Muscle of arm (tissue), 12 donors: Measurements from ENCODE around the gene CEP44. TPM values are rescaled to one million over a fixed set of nuclear protein-coding genes. Genes with fewer than 3 reads are reported as not detected.
"Not testable (repeated sequence)": the region's sequence is repeated elsewhere in the genome, so short reads cannot be mapped to it uniquely, and the experiment has no call there.

Experiments used
- DNase-seq: peaks from one replicate; pipeline ENCODE4 v3.0.0-alpha.2; 2013
- polyA plus RNA-seq, 12 donors: library from polyadenylated mRNA; unstranded; fragments of 120-200 nt; gene quantifications; one replicate each; pipeline ENCODE4 v1.2.1, GENCODE V29; 2013; ENCODE audit not compliant: insufficient read length in 12 of 12

The CEP44 gene
- polyA plus RNA-seq, 12 donors: 10.1 to 25.8 (median 17.1) TPM; not detected in 1

DNA sequence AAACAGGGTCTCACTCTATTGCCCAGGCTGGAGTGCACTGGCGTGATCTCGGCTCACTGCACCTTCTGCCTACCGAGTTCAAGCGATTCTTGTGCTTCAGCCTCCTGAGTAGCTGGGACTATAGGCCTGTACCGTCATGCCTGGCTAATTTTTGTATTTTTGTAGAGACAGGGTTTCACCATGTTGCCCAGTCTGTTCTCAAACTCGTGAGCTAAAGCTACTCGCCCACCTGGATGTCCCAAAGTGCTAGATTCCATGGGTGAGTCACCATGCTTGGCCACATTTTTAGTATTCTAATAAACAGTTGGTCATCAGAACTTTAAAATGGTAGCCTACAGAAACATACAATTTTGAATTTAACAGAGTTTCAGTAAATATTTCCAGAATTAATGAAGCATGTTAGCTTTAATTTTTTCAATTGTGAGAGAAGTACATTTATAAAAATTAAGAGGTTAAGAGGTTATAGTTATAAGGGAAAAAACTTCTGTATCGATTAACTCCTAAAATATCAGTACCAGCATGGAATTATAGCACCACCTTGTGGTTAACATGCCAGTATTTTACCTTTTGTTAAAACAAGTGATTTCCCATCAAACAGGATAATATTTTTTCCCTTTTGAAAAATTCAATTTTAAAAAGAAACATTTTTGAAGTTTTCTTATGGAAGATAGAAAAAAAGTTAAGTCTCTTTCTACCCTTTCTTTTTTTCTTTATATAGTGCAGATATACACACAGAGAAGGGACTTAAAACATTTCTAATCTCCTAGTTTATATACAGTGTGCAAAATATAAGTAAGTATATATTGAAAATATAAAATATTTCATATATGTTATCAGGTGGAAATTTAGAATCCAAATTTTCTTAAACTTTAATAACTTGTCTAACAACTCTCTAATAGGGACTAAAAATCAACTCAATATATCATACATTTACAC lies 35.4 kb downstream of the CEP44 start:
- DNase-seq: peak; percentile 14

GRCh38 chr4:174320494-174321199 lies 36.9 kb downstream of the CEP44 start:
- no peak for DNase-seq

GRCh38 chr4:174324236-174324635 lies 40.5 kb downstream of the CEP44 start:
- DNase-seq: no peak

GRCh38 chr4:174324725-174325124 lies 41.0 kb downstream of the CEP44 start:
- DNase-seq: no peak

DNA sequence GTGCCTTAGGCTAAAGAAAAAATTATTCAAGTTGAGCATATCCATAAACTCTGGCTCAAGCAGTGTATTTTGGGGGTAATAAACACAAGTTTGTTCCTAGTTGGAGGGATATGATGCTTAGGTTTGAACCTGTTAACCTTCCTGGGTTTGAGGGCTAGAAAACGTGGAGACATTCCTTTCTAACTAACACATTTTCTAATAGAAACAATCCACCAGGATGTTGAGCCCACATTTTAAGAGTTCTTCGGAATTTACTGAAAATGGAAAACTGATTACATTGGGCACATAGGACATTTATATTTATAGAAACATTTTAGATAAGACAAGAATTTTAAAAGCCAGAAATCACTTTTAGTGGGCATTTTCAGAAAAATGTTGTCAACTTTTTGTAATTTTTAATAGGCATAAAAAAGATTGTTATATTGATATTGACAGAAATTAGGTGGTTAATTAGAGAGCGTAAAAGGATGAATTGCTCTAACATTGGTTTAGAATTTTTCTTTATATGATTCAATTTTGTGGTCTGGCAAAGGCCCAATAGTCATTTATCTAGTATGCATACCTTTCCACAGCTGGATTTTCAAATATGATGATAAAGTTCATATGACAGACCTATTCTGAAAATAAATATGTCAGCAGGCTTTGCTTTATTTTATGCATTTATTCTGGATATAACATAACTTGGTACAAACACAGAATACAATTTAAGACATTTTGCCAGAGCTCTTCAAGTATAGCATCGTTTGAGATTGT lies 49.2 kb downstream of the CEP44 start:
- DNase-seq: no peak

DNA sequence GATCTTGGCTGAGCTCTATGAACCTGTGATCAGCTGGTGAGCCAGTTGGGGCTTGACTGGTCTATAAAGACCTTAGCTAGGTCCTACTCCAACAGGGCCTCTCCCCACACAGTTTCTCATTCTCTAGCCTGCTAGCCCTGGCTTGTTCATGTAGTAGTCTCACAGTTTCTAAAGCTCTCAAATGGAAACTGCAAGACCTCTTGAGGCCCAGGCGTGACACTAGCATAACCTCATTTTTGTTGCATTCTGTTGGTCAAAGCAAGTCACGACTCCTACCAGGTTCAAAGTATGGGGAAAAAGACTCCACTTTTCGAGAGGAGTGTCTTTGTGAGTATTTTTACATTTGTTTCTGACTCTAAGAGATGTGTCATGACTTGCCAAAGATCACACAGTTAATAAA lies 50.9 kb downstream of the CEP44 start:
- no peak for DNase-seq

DNA sequence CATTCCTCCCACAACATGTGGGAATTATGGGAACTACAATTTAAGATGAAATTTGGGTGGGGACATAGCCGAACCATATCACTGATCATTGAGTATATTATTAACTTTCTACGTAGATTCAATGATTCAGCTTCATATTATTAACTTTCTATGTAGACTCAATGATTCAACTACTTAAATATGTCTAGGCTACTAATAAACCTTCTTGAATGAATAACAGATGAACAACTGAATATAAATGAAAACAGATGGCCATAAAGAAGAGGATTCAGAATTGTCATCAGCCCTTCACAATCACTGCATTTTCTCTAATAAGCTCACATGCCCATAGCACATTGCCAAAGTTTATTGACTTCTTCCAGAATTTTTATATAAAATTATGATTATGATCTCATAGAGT lies 57.0 kb downstream of the CEP44 start:
- peak; percentile 13 for DNase-seq

DNA sequence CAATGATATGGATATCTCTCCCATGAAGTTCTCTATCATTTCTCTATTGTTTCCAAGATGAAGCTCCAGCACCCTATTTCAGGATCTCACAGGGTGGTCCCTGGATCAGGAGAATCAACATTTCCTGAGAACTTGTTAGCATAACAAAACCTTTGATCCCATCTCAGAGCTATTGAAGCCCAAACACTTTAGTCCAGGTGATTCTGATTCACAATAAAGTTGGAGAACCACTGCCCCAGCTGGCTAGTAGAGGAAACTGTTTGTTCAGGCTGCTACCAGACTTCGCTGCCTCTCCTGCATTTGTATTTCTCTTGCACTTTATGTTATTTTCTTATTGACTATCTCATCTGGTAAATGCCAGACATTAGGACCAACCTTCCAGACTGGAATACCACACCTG lies 65.4 kb downstream of the CEP44 start:
- DNase-seq: no peak

DNA sequence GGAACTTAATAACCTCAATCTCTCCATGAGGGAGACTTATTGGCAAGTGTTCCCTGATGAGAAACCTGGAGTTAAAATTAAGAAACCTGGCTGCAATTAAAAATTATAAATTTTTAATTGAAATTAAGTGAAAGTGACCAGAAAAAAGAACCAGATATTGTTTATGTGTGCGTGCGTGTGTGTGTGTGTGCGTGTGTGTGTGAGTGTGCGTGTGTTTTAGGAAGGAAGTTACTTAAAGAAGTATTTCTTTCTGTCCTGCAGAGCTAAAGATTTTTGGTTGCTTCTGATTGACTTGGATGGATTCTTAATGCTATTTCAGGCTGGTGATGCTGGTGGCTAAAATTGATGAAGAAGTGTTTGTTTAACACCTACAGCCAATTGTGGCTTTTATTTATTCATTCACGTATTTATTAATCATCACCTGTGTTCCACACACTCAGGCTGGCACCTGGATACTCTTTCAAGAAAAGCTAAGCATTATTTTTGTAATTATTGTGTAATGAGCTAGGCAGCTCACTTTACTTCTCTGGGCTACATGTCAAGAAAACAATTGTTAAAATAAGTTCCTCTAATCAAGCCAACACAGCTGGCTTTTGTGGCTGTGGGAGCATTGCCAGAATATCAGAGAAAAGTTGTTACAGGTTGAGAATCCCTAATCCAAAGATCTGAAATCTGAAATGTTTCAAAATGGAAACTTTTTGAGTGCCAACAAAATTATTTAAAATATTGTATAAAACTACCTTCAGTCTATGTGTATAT lies 68.5 kb downstream of the CEP44 start:
- DNase-seq: peak; percentile 4

- no peak for DNase-seq
These were observed 73.6 kb downstream of the CEP44 start for GRCh38 chr4:174357321-174357720.

- no peak for DNase-seq
These were observed 74.7 kb downstream of the CEP44 start for GRCh38 chr4:174358410-174358809.

- DNase-seq: no peak
These were observed 75.1 kb downstream of the CEP44 start for GRCh38 chr4:174358829-174359228.

GRCh38 chr4:174362340-174362739 lies 78.6 kb downstream of the CEP44 start:
- no peak for DNase-seq

DNA sequence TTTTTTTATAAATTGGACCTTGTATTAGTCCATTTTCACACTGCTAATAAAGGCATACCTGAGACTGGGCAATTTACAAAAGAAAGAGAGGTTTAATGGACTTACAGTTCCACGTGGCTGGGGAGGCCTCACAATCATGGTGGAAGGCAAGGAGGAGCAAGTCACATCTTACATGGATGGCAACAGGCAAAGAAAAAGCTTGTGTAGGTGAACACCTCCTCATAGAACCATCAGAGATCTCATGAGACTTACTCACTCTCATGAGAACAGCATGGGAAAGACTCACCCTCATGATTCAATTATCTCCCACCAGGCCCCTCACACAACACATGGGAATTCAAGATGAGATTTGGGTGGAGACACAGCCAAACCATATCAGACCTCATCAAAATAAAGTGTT lies 80.1 kb downstream of the CEP44 start:
- DNase-seq: not testable (repeated sequence)

DNA sequence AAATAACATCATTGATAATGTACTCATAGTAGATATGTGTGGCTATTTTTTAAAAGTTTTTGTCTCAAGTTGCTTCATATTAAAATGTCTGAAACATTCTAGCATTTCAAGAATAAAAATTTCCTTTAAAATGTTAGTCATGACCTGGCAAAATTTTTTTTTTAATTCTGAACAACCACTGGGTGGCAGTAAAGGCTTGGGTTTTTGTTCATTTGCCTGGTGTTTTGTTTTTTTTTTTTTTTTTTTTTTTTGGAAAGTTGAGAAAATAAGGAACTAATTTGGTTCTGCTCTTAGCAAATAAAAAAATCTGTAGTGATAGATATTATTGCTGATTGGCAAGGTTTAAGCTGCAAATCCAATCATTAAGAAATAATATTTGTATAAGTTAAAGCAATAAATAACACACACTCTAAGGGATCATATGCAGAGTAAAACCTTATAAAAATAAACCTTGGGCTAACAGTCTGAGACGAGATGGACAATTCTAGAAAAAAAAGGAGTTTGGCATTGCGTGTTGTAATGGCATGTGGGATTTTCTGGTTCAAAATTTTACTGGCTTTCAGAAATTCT lies 81.4 kb downstream of the CEP44 start:
- peak; percentile 55 for DNase-seq

GRCh38 chr4:174369985-174370384 lies 86.3 kb downstream of the CEP44 start:
- no peak for DNase-seq

GRCh38 chr4:174373821-174374220 lies 90.1 kb downstream of the CEP44 start:
- no peak for DNase-seq

GRCh38 chr4:174375422-174375821 lies 91.7 kb downstream of the CEP44 start:
- no peak for DNase-seq

DNA sequence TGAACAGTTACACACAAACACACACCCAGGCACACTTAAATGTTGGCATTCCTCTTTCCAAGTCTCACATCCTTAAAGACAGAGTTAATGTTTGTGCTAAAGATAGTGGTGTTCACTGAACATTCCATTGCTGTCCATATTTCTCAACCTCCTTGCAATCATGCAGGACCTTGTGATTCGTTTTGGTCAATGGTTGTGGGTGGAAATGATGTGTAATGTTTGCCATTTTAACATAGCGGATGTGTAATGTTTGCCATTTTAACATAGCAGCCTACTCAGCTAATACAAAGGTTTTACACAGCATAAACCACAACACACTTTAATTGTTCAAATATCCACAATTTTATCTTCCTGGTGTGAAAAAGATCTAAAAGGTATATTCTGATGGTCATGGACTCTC lies 93.9 kb downstream of the CEP44 start:
- DNase-seq: no peak

DNA sequence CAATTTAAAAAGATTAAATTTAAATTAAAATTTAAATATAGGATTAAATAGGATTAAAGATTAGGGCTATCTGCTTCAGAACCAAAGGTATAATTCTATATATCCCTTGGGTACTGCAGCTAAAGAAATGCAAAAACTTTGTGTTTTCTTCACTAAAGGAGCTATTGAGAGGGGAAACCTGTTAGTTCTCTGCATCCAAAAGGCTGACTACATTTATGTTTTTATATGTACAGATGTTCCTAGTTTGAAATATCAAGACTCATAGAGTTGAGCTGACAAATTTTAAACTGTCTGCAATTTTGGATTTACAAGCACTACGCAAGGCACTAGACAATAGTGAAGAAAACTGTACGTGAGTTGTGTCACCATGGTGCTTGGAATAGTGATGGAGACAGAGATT lies 95.2 kb downstream of the CEP44 start:
- no peak for DNase-seq

GRCh38 chr4:174380206-174380605 lies 96.5 kb downstream of the CEP44 start:
- not testable (repeated sequence) for DNase-seq
